Neural progenitor cell (in vitro differentiated cells): ENCODE data around the gene LPP.

Experiments used
- CTCF ChIP-seq: fragments of 200-600 bp; sonication (generic); IDR thresholded peaks from 2 replicates; pipeline ENCODE4 v1.5.1; 2017; ENCODE audit warnings: antibody characterized with exemption, mild to moderate bottlenecking
- EZH2 ChIP-seq: fragments of 200-600 bp; sonication (generic); IDR thresholded peaks from 2 replicates; pipeline ENCODE4 v1.6.1; 2017; ENCODE audit warnings: antibody characterized with exemption, mild to moderate bottlenecking, moderate library complexity

- TF ChIP-seq CTCF (no peak), EZH2 (no peak)
Observed at GRCh38 chr3:188824566-188824965, 670.6 kb downstream of the LPP start.
